T-helper 22 cell (primary cell): ENCODE results near the gene CYP2A6.

Experiments used
- DNase-seq: peaks from one replicate; pipeline ENCODE4 v3.0.0-alpha.2; 2020; ENCODE audit warnings: low read depth

CYP2A6 gene

DNA sequence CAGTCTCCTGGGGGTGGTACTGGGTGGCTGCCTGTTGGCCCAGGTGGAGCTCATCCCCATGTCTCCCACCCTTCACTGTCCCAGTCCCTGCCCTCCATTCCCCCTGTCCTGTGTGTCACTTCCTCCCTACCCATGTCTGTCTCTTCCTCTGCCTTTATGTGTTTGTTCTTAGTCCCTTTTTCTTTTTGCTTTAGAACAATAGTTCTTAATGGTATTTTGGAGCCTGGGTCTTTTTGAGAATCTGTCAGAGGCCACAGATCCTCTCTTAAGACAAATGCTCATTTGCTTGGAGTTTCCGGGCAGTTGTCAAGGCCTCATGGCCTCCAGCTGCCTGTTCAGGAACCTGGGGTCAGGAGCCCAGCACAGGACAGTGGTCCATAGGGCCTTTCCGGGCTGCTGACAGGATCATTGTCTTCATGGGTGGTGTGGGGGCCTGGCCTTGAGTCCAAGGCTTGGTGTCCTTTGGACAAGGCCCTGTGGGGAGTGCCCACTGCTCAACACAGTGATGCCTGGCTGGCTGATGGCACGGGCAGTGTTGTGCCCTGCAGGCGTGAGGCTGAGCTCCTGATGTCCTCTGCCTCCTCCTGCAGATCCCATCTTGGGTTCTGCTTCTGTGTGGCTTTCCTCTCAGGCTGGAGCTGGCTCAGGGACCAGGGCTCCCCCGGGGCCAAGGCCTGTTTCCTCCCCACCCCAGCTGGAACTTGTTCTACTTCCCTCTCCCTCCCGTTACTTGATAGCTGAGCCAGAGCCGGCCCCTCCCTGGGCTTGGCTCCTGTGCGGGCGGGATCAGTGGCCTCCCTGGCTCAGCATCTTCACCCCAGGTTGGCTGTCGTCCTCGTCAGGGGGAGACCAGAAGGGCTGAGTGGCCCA lies 47.7 kb downstream of the CYP2A6 start:
- DNase-seq: no peak

GRCh38 chr19:40801426-40802299 lies 48.6 kb downstream of the CYP2A6 start:
- no peak for DNase-seq

- no peak for DNase-seq
Observed at GRCh38 chr19:40800997-40801377, 49.3 kb downstream of the CYP2A6 start.

GRCh38 chr19:40800339-40800996 lies 49.8 kb downstream of the CYP2A6 start:
- no peak for DNase-seq

DNA sequence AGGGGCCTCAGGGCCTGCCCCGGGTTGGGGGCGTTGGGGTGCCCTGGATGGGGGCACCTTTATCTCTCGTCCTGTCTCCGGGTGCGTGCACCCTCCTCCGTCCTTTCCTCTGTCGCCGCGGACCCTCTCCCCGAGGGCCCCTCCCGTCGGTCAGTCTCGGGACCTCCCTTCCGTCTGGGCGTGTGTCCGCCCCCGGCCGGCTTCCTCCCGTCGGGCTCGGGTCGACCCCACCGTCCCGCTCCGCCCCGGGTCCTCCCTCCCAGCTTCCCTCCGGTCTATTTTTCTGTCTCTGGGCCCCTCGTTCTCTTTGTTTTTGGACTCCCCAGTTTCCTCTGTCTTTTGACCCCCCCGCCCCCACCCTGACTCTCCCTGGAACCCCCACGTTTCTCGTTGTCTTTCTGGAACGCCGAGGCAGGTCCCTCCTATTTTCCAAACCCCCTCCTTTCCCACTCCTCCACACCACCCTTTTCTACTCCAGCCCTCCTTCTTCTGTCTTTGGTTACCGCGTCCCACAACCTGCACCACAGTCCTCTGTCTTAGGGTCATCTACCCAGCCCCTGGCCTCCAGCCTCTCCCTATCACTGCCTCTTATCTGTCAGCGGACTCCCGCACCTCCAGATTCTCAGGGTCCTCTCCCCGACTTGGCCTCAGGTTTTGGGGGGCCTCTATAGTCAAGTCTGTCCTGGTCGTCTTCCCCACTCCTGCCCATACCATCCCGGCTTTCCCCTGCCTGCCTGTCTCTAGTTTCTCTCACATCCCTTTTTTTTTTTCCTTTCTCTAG lies 50.5 kb downstream of the CYP2A6 start:
- no peak for DNase-seq

DNA sequence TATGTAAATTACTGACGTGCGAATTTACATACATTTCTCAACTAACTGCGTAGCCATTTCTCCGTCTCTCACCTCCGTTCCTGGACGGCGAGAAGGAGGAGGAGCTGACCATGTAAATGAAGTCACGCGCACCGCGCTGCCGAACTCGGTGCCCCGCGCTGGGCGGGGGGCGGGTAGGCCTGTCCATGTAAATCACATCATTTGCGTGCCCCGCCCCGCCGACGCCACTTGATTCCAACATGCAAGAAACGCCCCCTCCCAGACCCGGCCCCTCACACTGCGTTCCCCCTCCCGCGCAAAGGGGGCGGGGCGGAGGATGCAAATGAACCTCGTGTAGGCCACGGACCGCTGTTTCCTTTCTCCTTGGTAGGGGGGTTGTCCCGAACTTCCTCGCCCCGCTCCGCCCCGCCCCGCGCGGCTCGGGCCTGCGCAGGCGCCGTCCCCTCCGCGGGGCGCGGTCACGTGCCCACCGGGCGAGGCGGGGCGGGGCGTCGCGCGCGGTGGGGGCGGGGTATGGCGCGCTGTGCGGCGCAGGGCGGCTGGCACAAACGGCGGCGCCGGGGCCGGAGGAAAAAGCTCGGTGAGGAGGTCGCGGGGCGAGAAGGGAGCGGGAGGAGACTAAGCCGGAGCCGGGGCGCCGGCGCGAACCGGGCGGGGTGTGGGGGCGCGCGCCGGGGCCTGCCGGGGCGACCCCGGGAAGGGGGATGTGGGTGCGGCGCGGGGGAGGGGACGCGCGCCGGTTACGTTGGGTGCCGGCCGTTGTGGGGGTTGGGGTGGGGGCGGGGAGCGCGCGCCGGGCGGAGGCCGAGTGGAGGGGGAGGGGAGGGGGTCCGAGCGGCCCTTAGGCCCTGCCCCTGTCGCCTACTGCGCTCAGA lies 51.3 kb downstream of the CYP2A6 start, which contains the start of gene EGLN2:
EGLN2 (plus strand) TSS at position 509 of the 875 bp plus-strand sequence. CDS start 1,382 bp downstream, outside the sequence.
- peak; percentile 100 for DNase-seq

- peak; percentile 59 for DNase-seq
Observed at GRCh38 chr19:40797963-40798682, 52.1 kb downstream of the CYP2A6 start.

GRCh38 chr19:40797166-40797962 lies 52.9 kb downstream of the CYP2A6 start:
- no peak for DNase-seq
